SHP77 treated with DMSO at 0.1 percent for 48 hours (cell line): Measurements from ENCODE around the gene RPS23.
"Not testable (repeated sequence)": the region's sequence is repeated elsewhere in the genome, so short reads cannot be mapped to it uniquely, and the experiment has no call there.

ENCODE experiments used
- DNase-seq: peaks from one replicate; lab custom pipeline; 2025; lab: John Stamatoyannopoulos, UW

RPS23 gene

GRCh38 chr5:82290005-82290404 lies 11.9 kb upstream of the RPS23 start:
- DNase-seq: no peak

GRCh38 chr5:82287625-82288024 lies 9.5 kb upstream of the RPS23 start:
- DNase-seq: no peak

GRCh38 chr5:82285206-82285605 lies 7.1 kb upstream of the RPS23 start:
- no peak for DNase-seq

GRCh38 chr5:82283893-82284292 lies 5.7 kb upstream of the RPS23 start:
- DNase-seq: no peak

- DNase-seq: no peak
Measured at GRCh38 chr5:82278711-82279370, 687 bp upstream of the RPS23 start.

- DNase-seq: no peak
Measured at GRCh38 chr5:82277613-82277986, 554 bp downstream of the RPS23 start.

GRCh38 chr5:82276800-82277612 lies 1.1 kb downstream of the RPS23 start:
- DNase-seq: no peak

GRCh38 chr5:82275216-82275664 lies 2.9 kb downstream of the RPS23 start:
- no peak for DNase-seq

- no peak for DNase-seq
Measured at GRCh38 chr5:82274343-82275211, 3.6 kb downstream of the RPS23 start.

- not testable (repeated sequence) for DNase-seq
Measured at GRCh38 chr5:82273426-82273825, 4.7 kb downstream of the RPS23 start.

- DNase-seq: not testable (repeated sequence)
Measured at GRCh38 chr5:82272571-82273356, 5.4 kb downstream of the RPS23 start.

- not testable (repeated sequence) for DNase-seq
Measured at GRCh38 chr5:82269363-82269762, 8.8 kb downstream of the RPS23 start.

GRCh38 chr5:82267297-82267933 lies 10.7 kb downstream of the RPS23 start:
- not testable (repeated sequence) for DNase-seq

- no peak for DNase-seq
Measured at GRCh38 chr5:82265047-82265446, 13.1 kb downstream of the RPS23 start.

GRCh38 chr5:82259172-82259800 lies 18.9 kb downstream of the RPS23 start:
- no peak for DNase-seq

GRCh38 chr5:82257729-82258128 lies 20.4 kb downstream of the RPS23 start:
- no peak for DNase-seq

- DNase-seq: no peak
Measured at GRCh38 chr5:82257247-82257646, 20.9 kb downstream of the RPS23 start.

GRCh38 chr5:82255844-82256243 lies 22.3 kb downstream of the RPS23 start:
- DNase-seq: no peak

- no peak for DNase-seq
Measured at GRCh38 chr5:82252744-82253143, 25.4 kb downstream of the RPS23 start.

- no peak for DNase-seq
Measured at GRCh38 chr5:82246960-82247574, 31.1 kb downstream of the RPS23 start.
